Measurements from ENCODE around the gene LRRC32. TPM values are rescaled to one million over a fixed set of nuclear protein-coding genes. Genes with fewer than 3 reads are reported as not detected.

LRRC32 gene
- polyA plus RNA-seq, 3 donors, result 15.5 to 101 (median 99.7) TPM

DNA sequence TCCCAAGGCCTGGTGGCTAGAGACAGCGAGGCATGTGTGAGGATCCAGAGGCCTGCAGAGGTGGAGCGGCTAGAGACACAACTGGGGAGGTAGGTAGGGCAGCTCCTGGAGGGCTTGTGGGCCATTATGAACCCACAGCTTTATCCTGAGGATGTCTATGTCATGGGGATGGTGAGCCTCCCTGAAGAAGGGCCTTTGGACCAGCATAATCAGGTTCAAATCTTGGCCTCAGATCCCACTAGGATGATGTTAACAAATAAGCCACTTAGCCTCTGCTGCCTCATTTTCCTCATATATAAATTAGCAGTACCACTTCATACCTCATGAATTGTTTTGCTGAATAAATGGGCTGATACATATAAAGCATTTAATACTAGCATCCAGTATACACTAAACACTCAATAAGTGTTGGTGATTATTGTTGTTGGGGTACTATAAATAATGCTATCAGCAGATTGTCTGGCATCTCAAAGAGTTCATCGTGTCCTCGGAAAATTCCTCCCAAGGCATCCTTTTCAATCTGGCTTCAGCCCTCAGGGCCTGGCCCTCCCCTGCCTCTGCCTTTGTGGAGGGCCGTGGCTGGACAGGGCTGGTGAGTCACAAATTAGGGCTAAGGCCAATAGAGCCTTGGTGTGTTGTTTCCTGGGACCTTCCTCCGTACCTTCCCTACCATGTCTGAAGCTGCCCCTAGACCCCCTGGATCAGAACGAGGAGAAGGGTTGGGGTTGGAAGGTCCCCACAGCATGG lies 30.9 kb upstream of the LRRC32 start:
- WGBS, 3 donors, result 65 to 85% (median 80%) methylated on average over 7 of the region's 7 CpGs

DNA sequence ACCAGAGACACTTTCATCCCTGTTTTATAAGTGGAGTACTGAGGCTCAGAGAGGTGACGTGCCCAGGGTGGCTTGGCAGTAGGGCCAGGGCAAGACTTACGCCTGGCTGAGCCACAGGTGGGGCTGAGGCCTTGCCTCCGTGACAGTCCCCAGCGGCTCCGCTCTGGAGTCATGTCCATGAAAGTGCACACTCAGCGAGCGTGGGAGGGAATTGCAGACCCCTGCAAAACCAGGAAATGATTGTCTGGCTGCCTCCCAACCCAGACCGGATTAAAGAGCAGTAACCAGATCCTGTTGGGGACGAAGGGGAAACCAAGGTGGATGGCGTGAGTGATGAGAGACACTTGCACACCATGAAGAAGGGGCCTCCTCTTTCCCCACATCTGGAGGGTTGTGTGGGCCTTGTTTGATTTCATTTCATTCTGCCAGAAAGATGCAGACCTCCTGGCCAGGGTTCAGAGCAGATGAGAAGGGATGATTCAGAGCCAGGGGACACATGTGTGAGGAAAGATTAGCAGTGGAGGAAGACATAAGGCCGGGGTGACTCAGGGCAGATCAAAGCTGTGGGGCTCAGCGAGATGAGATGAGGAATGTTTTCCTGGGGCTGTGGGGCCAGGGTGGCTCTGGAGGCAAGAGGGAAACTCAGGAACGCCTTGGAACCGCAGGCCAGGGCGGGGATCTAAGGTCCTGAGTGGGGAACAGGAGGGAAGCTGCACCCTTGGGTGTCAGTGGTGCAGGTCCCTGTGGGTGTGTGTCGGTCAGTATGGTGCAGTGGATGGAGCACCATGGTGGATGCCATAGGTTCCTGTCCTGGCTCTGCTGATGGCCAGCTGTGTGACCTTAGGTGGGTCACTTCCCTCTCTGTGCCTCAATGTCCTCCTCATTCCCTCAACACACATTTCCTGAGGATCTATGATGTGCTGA lies 29.9 kb upstream of the LRRC32 start:
- 31 to 61% (median 34%) methylated on average over 16 of the region's 16 CpGs for WGBS, 3 donors
- no peak overlapping the region for H3K27ac ChIP-seq (ENCODE audit: low read depth, low read length)

More for the DNA sequence above, 30.9 kb upstream of the LRRC32 start:
- H3K27ac ChIP-seq (ENCODE audit: low read depth, low read length), result no peak overlapping the region

DNA sequence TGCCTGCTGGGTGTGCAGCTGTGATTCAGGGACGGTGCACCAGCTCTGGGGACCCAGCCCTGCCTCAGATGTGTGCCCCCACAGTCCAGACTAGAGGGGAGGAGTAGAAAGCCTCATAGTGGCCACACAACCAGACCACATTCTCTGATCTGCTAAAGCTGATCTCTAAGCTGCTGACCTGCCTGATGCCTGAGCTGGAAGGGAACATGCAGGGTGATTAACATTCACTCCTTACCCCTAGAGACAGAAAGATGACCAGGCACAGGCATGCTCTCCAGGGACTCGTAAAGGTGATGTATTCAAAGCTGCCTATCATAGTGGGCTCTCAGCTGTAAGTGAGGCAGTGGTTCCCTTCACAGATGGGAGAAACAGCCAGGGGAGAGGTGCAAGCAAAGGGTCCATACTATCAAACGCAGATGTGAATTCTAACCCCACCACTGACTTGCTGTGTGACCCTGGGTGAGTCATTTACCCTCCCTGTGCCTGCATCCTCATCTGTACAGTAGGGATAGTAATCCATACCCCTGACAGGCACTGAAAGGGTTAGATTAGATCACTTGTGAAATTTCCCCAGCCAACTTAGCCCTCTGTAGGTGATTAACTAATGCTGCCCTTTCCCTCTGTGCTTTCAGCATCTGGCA lies 29.0 kb upstream of the LRRC32 start:
- H3K27ac ChIP-seq (ENCODE audit: low read depth, low read length), result no peak overlapping the region
- 83 to 86% (median 84%) methylated on average over 3 of the region's 3 CpGs for WGBS, 3 donors

DNA sequence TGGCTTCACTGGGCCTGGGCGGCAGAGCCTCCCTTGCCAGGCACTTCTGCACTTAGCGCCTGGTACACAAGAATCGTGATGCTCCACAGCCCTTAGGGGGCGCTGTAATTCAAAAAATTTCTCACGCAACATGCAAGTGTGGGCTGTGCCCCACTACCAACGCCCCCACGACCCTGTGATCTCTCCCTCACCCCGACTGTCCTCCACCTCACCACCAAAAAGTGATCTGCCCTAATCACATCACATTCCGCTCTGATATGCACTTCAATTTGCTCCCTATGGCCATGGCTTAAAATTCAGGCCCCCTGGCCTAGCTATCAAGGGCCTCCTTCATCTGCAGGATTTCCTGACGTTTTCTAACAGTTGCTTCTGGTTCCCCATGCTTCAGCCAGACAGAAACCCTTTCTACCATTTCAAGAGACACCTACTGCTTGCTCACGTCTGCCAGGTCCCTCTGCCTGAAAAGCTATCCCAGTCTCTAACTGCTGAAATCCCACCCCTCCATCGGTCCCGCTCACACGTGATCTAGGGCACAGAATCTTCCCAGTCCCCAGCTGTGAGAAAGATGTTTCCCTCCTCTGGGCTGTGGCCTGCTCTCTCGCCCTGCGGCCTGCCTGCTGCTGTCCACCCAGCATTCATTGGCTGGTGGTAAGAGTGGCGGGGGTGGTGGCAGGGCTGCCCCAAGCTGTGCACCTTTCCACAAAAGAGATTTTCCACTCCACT lies 27.9 kb upstream of the LRRC32 start:
- H3K27ac ChIP-seq (ENCODE audit: low read depth, low read length), result no peak overlapping the region
- 74 to 85% (median 80%) methylated on average over 17 of the region's 17 CpGs for WGBS, 3 donors

DNA sequence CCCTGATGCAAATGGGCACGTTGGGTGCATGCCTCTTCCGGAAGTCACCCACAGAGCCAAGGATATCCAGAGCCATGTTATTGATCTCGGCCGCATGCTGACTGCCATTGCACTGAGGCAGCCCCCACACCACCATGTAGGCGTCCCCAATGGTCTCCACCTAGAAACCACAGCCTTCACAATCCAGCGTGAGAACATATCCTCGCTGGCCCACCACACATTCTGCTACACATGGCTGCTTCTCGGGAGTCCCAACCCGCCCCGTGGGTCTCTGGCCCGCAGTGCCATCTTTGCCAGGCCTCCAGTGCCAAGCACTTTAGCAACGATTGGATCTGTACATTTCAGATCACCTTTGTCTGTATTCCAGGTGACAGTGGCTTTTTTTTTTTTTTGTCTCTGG lies 26.2 kb upstream of the LRRC32 start:
- WGBS, 3 donors, result 90 to 95% (median 91%) methylated on average over 12 of the region's 12 CpGs

DNA sequence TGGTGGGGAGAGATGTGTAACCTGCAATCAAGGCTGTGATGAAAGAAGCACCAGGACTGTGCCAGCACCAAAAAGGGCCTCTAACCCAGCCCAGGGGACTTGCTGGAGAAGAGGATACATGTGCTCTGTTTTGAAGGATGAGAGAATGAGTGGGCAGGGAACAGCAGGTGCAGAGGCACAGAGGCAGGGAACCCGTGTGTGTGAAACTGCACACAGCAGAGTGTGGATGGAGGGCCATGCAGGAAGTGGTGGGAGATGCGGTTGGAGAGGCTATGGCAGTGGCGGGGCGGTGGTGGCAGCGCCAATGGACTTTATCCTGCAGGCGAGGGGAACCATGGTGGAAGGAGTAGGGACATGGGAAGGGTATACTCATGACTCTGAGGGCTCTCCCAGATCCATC lies 25.2 kb upstream of the LRRC32 start:
- 61 to 77% (median 64%) methylated on average over 6 of the region's 6 CpGs for WGBS, 3 donors

More for the DNA sequence above, 26.2 kb upstream of the LRRC32 start:
- no peak overlapping the region for H3K27ac ChIP-seq (ENCODE audit: low read depth, low read length)

DNA sequence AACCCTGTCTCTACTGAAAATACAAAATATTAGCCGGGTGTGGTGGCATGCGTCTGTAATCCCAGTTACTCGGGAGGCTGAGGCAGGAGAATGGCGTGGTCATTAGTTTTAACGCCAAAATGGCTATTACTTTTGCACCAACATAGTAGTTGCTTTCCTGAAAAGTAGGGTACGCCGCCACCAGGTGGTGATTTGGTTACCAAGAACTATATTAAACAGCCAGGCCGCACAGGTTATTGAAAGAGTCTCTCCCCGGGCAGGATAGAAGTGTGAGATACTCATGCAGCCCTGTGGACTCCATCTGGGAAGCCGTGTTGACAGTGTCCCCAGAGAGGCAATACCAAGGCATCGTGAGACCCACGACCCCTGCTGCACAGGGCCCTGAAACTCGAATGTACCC lies 24.6 kb upstream of the LRRC32 start:
- H3K27ac ChIP-seq (ENCODE audit: low read depth, low read length), result no peak overlapping the region
- WGBS, 3 donors, result 87 to 90% (median 88%) methylated on average over 13 of the region's 13 CpGs

More for the DNA sequence above, 25.2 kb upstream of the LRRC32 start:
- H3K27ac ChIP-seq (ENCODE audit: low read depth, low read length), result no peak overlapping the region

DNA sequence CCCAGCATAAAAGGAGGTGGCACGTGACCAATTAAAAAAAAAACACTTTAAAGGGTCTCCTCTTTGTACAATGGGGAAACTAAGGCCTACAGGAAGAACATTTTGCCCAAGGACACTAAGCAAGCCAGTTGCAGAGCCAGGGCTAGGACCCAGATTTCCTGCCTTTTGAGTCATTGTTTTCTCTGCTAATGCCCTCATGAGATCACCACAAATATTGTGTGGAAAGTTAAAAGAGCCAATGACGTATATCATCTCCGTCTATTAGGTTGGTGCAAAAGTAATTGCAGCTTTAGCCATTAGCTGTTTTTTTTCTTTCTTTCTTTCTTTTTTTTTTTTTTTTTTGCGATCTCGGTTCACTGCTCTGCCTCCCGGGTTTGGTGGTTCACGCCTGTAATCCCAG lies 24.1 kb upstream of the LRRC32 start:
- H3K27ac ChIP-seq (ENCODE audit: low read depth, low read length), result no peak overlapping the region
- 77 to 82% (median 77%) methylated on average over 7 of the region's 7 CpGs for WGBS, 3 donors

DNA sequence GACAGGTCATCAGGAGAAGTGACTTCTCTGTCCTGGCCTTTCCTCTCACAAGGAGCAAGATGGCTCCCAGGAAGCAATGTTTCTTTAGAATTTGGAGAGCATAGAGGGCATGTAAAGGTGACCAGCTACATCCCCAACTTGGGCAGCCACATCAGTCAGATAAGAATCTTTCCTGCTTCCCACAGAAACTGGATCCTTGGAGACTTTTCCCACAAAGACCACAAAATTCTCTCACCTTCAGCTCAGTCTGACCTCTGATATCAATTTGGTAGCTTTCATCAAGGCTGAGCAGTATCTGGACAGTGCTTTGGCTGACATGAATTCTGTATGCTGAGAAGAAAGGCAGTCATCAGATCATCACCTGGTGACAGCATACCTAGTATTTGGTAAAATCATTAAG lies 23.3 kb upstream of the LRRC32 start:
- no peak overlapping the region for H3K27ac ChIP-seq (ENCODE audit: low read depth, low read length)

DNA sequence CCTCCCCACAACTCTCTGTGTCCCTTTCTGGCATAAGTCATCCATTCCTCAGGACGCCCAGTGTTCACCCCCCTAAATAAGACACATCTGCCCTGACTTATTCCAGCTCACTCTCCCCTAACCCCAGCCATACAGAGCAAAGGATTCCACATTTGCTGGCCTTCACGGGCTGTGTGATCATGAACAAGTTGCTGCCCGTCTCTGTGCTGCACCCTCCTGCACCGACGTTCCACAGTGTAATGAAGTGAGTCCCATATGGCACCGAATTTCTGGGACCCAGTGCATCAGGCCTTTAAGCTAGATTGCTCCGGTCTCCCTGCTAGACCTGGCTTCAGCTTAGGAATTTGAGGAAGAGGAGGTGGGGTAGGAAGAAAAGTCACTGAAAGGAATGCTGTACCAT lies 22.4 kb upstream of the LRRC32 start:
- H3K27ac ChIP-seq (ENCODE audit: low read depth, low read length), result no peak overlapping the region
- WGBS, 3 donors, result 78 to 89% (median 85%) methylated on average over 7 of the region's 7 CpGs

DNA sequence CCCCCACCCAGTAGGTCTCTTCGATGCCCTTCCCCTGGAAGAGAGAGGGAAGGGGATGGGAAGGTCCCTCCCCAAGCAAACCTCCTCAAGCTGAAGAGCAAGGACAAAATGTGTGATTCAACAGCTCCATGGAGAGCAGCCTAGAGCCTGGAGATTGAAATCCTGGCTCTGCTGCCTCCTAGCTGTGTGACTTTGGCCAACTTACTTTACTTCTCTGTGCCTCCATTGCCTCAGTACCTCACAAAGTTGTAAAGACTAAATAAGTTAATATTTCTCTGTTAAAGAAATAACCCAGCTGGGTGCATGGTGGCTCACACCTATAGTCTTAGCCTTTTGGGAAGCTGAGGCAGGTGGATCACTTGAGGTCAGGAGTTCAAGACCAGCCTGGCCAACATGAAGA lies 21.1 kb upstream of the LRRC32 start:
- no peak overlapping the region for H3K27ac ChIP-seq (ENCODE audit: low read depth, low read length)
- 64 to 91% (median 80%) methylated on average over 1 of the region's 1 CpG for WGBS, 3 donors

DNA sequence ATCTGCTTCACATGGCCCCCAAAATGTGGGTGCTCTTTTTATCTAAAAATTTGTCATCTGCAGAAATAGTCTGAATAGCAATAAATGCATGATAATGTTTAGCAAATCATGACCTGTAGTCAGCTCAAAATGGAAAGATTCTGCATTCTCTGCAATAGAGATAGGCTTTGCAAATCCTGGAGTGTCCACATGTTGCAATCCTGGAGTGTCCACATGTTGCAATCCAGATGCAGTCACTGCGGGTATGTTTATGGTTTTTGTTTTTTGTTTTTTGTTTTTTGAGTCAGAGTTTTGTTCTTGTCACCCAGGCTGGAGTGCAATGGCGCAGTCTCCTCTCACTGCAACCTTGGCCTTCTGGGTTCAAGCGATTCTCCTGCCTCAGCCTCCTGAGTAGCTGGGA lies 20.2 kb upstream of the LRRC32 start:
- no peak overlapping the region for H3K27ac ChIP-seq (ENCODE audit: low read depth, low read length)
- 77 to 90% (median 84%) methylated on average over 3 of the region's 3 CpGs for WGBS, 3 donors

DNA sequence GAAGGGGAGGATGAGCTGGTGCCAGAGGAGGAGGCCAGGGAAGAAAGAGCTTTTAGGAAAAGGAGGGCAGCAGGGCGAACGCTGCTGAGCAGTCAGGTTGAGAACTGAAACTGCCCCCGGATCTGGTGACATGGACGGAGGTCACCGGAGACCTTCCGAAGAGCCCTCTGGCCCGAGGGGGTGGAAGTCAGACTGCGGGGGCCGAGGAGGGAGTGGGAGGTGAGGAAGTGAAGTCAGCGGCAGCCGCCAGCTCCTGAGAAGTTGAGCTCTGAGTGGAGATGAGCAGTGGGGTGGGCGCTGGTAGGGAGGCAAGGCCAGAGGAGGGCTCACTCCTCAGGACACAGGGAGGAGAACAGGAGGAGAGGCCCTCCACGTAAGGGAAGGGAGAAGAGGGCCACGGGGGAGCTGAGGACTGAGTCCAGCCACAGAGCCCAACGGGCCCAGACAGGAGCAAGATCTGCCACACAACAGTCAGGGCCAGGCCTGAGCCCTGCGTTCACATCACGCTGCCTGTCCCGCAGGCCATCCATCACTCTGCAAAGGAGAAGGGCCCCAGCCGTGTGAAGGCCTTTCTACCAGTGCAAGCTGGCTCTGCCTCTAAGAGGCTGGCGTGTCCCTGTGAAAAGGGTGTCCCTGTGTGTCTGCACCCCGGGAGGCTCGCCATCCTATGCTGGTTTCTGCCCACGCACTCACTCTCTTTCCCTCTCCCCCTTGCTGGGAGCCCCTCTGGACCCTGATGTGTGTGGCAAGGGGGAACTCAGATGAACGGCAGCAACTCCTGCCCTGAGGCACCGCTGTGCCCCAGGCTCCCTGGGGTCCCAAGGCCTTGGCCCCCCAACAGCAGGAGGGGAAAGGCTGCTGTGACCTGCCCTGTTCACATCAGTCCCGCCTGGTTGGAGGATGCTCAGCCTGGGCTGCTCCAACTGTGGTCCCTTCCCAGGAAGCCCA lies 19.0 kb upstream of the LRRC32 start:
- 71 to 73% (median 73%) methylated on average over 24 to 26 of the region's 26 CpGs for WGBS, 3 donors
- no peak overlapping the region for H3K27ac ChIP-seq (ENCODE audit: low read depth, low read length)

DNA sequence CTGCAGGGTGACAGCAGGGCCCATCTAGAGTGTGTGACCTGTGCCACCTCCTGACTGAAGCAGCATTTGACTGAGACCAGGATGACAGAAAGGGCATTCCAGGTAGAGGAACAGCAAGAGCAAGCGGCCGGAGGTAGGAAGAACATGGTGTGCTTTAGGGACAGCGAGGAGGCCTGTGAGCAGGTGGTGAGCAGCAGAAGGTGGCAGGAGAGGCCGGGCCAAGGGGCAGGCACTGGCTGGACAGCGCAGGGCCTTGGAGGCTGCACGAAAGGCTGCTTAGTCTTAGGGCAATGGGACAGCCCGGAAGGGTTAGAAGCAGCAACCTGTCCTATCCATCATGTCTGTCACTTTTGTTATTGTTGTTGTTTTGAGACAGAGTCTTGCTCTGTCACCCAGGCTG lies 17.6 kb upstream of the LRRC32 start:
- WGBS, 3 donors, result 81 to 98% (median 96%) methylated on average over 7 of the region's 7 CpGs
- H3K27ac ChIP-seq (ENCODE audit: low read depth, low read length), result no peak overlapping the region

DNA sequence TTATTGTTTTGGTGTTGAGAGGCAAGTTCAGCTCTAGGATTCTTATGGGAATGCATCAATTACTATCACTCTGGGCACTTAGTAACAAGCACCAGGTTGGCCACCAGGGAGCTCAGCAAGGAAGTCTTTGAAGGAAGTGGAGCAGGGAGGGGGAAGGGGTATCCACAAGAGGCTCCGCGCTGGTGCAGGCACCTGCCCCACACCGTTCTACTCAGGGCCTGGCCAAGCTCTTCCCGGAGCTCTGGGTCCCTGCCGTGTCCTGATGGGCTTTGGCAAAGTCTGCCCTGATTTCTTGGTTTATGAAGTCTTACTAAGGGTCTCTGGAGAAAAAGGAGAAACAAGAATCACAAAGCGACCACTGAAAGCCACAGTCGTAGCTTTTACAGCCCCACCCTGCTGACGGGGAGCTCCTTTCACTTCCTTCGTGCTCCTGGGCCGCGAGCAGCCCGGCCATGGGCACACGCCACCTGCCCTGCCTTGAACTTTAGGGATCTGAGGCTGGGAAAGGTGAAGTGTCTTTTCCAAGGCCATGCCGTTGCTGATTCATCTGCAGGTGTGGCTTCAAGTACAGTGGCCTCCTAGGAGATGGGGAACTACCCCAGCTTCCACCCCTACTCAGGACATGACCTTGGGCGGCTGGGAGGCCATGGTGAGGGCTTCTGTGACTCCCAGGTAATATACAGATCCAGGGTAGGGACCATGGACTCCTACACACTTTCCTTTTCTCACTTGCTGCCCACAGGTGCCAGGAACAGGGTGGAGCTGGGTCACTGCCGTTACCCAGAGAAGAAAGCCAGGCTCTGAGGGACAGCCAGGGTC lies 15.9 kb upstream of the LRRC32 start:
- WGBS, 3 donors, result 51 to 71% (median 54%) methylated on average over 16 of the region's 16 CpGs
- H3K27ac ChIP-seq (ENCODE audit: low read depth, low read length), result no peak overlapping the region

DNA sequence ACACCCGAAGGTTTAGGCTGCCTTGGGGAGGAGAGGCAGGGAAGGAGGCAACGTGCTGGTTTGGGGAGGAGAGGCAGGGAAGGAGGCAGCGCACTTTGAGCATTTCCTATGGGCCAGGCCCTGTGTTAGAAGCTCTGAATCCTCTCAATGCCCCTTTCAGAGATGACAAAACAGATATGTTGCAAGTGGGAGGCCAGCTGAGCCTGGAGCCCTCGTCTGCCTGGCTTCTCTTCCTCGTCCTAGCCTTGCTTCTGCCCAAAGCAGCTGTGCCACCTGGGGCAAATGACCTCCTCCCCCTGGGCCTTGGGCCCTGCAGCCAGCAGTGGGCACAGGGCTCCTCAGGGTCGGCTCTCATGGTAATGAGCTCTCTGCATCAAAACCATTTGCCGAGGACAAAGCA lies 15.3 kb upstream of the LRRC32 start:
- 54 to 69% (median 62%) methylated on average over 7 of the region's 7 CpGs for WGBS, 3 donors
- H3K27ac ChIP-seq (ENCODE audit: low read depth, low read length), result no peak overlapping the region

DNA sequence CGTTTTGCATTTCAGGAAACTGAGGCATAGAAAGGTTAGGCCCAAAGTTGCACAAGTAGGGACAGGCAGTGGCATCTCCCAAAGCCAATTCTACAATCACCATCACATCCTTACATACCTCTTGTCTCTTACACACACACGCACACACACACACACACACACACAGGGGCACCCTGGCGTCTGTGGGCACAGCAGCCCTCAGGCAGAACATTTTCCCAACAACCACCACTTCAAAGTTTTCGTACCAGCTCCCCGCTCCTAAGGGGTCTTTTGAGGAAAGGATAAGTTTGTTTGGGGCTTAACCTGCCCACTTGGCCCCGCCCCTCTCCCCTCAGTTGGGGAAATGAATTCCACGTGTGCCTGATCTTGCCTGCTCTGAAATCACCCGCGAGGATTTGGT lies 14.7 kb upstream of the LRRC32 start:
- no peak overlapping the region for H3K27ac ChIP-seq (ENCODE audit: low read depth, low read length)
- 76 to 94% (median 92%) methylated on average over 9 of the region's 9 CpGs for WGBS, 3 donors
